ENCODE results near the gene ATOH8.

ATOH8 gene

DNA sequence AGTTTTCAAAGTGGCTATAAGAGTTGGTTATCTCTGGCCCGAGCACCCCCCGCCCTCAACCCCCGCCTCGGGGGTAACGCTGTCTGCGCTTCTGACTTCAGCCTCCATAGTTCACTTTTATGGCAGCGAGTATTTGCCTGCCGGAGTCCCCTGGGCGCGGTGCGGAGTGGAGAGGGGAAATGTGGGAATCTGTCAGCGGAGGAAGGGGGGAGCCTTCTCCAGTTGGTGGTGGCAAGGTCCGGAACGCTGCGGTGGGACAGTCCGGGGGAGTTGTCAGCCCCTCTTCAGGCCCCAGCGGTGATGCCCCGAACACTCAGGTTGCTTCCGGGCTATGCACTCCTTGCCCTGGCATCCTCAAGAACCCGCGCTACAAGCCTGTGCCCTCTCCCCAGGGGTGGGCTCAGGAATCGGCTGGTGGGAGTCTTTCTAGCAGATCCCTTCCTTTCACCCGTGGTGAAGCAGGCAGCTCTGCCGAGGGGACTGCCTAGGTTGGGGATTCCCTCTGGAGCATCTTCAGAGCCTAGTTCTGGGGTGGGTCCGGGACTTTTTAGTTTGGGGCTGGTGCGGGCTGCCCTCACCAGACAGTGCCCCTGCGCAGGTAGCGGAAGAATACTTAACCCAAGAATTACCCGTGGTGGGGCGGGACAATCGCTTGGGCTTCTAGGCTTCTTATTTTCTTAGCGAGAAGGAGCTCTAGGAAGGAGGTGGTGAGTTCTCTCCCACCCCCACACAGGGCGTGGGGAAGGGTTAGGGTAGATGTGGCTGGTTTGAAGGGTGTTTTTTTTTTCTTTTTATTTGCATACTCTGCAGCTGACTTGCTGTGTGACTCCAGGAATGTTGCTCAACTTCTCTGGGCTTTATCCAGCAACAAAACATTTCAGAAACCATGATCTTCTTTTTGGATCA, 1.6 kb downstream of the ATOH8 start:
- peak; percentile 11 for DNase-seq

DNA sequence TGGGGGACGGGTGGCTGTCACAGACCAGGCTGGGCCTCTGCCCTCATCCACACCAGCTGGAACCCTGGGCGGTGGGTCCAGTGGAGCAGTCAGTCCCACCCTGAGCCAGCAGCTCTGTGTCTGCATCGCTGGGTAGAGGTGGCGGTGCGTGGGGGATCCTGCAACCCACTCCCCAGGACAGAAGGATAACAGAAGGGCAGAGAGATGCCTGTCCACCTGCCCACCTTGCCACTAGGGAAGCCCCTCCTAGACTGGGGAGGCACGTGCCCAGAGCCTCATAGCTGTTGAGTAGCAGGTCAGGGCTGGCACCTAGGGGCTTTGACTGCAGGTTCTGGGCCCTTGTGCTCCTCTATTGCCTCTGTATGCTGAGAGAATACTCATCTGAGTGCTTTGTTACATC, 2.4 kb downstream of the ATOH8 start:
- no peak for DNase-seq

DNA sequence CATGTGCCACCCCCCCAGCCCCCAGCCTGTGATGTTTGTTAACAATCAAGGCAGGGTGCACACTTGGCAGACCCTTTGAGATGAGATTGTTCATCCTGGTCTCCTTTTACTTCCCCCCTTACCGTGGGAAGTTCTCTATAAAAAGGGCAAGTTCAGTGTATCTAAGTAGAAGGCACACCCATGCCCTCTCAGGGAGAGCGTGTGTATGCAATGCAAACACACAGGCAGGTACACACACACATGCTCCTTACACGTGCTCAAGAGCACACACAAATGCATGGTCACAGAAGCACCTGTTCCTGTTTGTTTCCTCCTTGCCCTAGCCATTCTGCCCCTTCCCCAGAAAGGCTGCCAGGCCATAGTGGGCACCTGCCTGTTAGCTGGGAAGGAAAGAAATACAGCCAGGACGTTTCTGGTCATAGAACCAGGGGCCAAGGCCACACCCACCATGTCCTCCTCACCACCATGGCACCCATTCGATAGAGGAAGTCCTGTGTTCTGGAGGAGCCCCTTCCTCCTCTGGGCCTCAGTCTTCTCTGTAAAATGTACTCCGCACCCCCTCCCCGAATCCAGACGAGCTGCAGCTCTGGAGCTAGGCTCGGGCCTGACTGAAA, 3.1 kb downstream of the ATOH8 start:
- no peak for DNase-seq

DNA sequence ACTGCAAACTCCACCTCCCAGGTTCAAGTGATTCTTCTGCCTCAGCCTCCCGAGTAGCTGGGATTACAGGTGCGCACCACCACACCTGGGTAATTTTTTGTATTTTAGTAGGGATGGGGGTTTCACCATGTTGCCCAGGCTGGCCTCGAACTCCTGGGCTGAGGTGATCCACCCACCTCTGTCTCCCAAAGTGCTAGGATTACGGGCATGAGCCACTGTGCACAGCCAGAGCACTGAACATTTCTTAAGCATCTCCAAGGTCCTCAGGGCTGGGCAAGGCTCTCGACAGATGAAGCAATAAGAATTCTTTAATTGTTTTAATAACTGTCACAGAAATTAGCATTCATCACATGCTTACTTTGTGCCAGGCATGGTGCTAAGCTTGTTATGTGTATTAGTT, 4.1 kb downstream of the ATOH8 start:
- DNase-seq = no peak

DNA sequence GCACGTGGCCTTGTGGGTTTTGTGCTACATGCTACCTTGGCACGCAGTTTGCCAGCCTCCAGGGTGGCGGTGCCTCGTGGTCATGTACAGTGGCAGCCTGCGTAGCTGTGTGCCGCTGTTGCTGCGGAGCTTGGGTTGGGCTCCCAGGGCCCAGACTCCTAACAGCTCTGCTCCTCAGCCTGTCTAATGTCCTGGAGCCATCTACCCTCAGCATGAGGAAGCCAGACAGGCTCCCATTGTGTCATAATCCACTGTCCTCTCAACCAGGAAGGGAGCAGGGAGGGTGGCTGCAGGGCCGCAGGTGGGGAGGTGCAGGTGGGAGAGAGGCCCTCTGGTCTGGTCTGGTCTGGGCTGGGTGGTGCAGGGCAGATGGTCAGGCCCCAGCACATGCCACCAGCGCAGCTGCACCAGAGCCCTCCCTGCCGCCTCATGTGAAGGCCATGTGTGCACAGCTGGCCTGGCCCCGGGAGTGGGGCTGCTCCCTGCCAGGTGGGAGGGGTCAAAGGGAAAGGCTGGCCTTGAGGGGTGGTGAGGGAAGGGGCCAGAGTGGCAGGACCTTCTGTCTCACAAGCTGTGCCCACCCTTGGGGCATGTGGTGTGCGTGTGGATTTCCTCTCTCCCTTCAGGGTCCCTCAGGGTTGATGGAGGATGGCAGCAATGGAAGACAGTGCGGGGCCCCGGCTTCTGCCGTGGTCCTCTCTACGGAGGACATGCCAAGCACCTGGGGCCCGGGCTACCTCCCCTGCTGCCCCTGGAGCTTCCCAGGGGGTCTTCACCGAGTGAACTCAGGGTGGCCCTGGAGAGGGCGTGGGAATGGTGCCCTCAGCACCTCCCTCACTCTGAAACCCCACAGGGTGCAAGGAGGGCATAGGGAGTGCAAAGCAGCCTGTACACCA, 4.8 kb downstream of the ATOH8 start:
- DNase-seq = no peak

DNA sequence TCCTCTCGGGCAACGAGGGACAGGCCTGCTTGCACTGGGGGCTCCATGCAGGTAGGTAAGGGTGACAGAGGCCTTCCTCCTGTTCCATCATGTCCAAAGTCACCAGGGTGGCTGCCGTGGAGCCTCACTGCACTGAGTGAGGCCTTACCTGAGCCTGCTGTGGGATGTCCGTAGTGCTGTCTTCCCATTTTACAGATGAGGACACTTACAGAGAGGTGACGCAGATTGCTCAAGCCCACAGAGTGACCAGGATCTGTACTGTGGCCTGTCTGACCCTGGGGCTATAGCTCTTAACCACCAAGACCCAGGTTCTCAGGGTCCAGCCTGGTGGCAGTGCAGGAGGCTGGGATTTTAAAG, 5.4 kb downstream of the ATOH8 start:
- no peak for DNase-seq

DNA sequence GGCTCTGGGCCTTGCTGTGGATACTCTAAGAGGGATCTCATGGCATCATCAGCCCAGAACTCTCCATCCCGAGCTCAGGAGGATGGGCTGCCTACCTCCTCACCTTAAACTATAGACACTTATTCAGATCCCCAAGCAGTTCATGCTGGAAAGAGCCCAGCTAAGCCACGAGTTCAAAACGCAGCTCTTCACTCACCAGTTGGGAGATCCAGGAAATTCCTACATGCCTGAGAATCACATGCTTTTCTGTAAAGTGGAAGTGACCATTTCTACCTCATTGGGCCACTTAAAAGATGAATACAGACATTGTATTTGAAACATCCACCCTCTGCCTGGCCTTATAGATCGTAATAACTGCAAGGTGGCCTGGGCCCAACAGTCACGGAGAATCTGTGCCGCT, 6.6 kb downstream of the ATOH8 start:
- DNase-seq = no peak

DNA sequence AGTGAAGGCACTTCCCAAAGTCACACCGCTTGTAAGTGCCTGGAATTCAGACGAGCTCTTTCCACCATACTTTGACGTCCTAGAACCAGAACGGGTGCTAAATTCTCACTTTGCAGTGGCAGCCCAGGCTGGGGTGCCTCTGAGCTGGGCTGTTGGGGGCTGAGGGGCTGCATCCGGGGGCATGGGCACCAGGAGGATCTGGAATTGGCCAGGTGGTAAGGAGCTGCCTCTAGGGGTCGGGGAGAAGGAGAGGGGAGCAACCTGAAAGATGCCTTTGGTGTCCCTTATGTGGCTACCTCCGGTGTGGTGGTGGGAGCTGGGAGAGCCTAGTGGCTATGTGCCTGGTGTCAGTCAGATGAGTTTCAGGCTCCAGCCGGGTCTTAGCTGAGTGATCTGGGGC, 7.1 kb downstream of the ATOH8 start:
- DNase-seq = no peak

DNA sequence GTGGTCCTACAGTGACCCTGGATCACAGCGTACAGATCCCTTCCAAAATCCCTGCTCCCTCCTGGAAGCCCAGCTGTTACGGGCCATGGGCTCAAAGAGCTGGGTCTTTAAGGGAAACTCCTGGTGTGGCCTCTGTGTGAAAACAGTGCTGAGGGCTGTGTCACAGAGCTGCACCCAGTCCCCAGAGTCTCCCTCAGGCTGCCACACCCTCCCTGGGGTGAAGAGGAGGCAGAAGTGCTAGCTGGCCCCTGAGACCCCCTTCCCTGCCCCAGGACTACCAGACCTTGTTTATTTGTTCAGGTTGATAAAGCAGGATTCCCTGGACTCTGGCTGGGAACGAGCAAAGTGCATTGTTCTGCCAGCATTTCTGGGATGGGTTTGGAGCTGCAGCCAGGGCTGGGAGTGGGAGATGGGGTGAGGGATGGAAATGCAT, 7.7 kb downstream of the ATOH8 start:
- no peak for DNase-seq

DNA sequence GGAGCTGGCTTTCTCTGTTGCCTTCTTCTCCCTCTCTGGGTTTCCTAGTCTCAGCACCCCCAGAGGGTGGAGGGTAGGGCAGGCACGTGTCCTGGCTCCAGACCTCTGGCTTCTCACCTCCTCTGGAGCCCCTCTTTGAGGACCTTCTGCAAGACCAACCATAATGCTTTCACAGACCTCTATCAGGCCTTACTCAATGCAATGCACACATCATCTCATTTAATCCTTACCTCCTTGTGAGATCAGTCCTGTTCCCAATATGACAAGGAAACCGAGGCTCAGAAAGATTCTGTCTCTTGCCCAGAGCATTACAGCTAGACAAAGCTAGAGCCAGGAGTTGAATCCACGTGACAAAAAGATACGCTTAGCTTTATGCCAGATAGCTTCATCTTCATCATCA, 8.2 kb downstream of the ATOH8 start:
- DNase-seq = no peak

DNA sequence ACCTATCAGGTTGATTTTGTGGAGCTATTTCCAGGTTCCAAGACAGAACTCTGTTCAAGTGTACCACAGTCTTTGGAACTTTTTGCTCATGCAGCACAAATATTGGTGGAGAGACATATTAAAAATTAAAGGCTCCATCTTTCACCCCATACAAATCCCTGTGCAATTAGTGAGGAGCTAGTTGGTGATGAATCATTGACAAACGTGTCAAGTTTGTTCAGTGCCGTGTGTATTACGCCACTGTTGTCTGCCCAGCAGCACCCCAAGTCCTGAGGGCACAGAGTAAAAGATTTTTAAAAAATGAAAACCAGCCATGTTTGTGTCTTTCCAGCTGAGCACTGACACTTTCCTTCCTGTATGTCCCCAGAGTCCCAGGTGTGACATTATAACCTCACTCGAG, 9.3 kb downstream of the ATOH8 start:
- no peak for DNase-seq

DNA sequence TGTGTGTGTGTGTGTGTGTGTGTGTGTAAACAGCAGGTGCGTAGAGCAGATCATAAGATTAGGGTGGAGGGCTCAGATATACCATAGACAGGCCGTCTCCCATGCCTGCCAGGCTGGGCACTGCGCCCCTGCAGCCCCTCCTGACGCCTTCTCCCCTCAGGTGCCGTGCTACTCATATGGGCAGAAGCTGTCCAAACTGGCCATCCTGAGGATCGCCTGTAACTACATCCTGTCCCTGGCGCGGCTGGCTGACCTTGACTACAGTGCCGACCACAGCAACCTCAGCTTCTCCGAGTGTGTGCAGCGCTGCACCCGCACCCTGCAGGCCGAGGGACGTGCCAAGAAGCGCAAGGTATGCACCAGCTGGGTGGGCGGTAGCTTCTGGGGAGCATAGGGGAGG, 10.0 kb downstream of the ATOH8 start:
- DNase-seq = no peak

DNA sequence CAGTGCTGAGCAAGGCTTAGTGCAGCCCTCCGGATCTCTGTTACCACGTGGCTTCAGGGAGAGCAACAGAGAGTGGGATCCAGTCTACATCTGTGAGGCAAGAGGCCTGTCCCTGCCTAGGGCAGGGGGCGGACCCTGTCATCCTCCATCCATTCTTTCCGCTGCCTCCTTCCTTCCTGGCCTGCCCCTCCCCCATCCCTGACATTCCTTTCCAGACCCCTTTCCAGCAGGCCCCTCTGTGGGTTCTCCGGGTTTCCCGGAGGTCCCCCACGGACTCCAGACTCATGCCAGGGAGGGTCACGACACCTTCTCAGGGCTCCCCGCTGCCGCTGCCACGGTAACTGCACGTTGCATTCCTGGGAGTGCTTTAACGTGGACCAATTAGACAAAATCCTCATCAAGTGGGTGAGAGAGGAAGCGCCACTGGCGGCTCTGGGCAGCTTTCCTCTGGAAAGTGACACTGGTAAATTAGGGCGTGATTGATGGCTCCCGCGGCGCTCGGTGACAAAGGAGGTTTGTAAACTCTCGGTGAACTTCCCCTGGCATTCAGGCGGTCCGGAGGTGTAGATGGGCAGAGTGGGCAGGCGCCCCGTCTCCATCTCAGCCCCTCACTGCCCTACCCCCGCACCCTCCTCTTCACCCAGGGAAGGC, 11.4 kb downstream of the ATOH8 start:
- DNase-seq = no peak

DNA sequence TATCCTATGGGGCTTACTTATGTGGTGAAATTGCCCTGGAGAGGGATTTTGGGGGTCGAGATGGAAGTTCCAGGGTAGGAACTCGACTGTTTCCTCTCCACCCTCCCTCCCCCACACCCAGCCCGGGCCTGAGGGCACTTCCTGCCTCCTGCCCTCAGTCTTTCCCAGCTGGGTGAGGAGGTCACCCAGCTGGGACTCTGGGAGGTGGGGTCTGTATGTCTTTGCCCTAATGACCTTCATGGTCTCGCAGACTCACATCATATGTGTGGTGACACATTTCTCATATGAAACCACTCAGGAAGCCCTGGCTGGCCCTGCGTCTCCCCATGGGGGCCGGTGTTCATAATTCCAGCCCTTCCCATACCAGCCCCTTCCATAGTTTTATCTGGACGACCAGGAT, 12.4 kb downstream of the ATOH8 start:
- DNase-seq = no peak

DNA sequence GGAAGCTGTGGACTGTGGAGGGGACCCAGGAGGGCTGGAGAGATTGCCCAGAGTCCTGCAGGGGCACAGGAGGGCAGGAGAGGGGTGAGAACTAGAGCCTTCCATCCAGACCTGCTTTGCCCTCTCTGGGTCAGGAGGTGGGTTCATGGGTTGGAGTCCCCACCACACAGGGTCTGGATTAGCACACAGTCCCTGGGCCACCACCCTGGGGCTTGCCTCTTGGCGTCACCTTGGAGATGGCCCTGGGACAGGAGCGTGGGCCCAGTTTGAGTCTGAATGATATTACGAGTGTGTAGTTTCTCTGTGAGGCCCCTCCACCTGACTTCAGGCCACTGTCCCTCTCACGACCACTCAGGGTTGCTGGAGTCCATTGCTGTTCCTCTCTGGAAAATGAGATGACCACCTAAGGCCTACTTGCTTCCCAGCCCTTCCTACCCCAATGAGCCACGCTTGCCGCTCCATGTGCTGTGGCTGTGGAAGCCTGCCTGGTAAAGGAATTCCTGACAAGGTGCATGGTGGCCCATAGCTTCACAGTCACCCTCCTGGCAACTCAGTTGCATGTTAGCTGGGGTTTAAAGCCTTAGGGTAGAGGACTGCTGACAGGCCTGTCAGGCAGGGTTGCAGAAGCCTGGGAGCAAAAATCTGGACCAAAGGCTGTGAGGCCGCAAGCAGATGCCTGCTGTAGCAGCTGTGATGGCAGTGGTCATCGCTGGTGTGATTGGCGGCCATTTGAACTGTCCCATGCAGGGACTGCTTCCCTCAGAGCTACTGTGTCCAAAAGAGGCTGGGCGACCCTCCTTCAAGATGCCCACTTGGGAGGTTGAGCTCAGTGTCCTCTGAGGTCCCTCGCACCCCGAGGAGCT, 14.2 kb downstream of the ATOH8 start:
- no peak for DNase-seq

DNA sequence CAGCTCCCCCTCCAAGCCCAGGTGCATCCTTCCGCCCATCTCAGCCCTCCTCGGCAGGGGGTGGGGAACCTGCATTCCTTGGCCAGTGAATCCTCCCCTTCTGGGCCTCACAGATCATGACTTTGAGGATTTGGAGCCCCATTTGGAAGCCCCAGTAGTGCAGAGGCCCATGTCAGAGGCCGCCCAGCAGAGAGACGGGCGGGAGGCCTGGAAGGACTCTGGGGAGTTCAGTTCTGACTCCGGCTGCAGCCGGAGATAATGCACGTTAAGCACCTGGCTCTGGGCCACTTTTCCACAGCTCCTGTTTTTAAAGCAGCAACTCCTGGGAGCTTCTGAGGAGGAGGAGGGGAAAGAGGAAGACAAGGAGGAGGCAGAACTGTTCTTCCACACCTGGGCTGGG, 14.9 kb downstream of the ATOH8 start:
- DNase-seq = no peak

DNA sequence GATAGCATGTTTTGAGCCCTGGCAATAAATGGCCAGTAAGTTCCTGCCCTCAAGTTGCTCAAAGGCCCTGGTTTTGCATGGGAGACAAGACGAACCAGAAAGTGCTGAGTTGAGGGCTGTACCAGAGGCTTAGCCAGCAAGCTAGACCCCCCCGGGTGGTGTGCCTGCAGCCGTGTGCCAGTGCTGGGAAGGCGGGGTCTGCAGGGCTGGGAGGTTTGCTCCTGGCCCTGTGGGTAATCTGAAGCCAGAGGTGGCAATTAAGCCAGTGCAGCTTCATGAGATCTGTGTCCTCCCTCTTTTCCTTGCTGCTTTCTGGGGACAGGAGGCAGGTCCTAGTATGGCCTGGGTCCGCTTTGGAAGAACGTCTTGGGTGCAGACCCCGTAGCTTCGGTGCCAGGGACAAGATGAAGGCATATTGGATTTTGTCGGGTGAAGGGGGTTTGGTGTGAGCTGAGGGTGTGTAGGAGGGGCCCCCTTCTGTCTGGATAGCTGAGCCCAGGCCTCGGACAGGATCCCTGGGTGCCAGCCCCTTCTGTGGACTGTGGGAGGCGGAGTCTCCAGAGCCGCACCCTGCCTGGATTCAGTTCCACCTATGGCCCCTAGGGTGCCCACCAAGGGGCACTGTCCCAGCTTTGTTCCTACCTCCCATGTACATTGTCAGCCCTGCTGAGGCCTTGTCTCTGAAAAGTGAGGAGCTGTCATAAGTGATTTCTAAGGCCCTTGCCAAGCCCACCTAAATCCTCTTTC, 15.6 kb downstream of the ATOH8 start:
- DNase-seq = peak; percentile 18

DNA sequence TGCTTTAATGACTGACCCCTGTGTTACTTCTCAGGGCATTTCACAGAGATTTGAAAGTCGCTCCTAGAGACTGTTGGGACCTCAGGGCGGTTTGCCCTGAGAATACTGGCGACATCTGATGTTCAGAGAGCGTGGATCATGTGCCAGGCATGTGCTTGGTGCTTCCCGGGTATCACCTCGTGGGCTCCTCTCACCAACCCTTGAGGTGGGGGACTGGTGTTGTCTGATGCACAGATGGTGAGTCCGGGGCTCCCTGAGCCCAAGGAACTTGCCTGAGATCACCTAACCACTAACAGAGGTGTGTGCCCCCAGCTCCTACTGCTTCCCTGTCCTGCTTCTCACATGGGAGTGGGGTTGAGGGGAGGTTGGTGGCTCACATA, 16.2 kb downstream of the ATOH8 start:
- DNase-seq = no peak

DNA sequence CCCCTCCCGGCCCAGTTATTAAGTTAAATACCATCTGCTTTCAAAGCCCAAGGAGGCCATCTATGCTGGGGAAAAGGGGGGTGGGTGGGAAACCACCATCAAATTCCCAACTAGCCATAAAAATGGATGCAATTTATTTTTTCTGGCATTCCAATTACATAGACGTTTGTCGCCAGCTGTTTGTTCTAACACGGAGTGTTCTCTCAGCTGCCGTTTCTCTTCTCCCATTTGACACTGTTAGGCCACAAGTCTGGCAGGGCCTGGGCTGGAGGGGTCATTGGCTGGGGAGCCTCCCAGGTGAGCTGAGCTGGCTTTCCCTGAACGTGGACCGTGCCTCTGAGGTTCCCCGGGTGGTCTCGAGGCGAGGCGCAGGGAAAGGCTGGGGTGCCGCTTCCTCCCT, 16.6 kb downstream of the ATOH8 start:
- no peak for DNase-seq

DNA sequence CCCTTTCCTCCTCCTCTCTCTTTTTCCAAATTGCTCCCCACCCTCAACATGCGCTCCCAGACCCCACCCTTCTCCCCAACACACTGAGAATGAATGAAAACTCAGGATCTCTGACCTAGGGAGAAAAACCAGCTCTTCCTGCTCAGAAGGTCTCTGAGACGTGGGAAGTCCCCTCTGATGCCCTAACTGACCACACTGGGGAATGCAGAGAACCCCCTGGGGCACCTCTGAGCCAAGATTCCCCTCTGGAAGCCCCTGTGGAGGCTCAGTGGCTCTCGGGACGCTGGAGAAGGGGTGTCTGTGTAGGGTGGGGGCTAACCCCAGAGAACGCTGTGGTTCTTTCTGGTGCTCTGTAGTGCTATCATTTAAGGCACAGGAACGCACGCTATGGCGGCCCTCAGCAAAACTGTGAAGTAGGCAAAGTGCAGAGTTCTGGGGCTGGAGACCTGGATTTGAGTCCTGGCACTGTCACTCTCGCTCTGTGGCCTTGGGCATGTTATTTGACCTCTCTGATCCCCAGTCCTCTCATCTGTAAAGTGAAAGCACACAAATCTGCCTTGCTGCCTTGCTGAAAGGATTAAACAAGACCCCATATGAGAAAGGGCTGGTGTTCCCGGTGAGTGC, 17.1 kb downstream of the ATOH8 start:
- DNase-seq = no peak

DNA sequence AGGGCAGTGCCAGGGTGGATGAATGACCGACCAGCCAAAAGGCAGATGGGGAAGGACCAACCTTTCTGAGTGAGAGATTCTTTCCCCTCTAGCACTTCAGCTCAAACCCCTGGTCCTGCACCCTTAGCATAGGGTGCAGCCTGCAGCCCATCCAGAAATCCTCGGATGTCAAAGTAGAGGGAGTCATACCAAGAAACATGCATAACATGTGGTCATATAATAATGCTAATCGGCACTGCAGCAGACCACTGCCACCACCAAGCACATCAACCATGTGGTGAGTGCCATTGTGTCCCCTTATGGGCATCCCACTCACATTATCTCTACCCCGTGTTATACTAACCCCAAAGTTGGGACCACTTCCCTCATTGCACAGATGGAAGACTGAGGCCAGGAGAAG, 17.7 kb downstream of the ATOH8 start:
- no peak for DNase-seq

All from stimulated activated CD4-positive, alpha-beta T cell treated with anti-CD3 and anti-CD28 coated beads, Interleukin-15, amount 100 ng/mL, for 24 hours (primary cell).